GM10248 (cell line): ENCODE results near the gene KCNMA1.

Experiments used
- CTCF ChIA-PET: fragments of 300-600 bp; sonication (Branson Sonifier 250); formaldehyde crosslinking; extraction: SDS; loops from one replicate; lab custom pipeline; 2021; ENCODE audit warnings: antibody characterized with exemption; lab: Yijun Ruan, JAX
- POLR2A ChIA-PET: fragments of 350-650 bp; sonication (Branson Sonifier 250); formaldehyde crosslinking; extraction: SDS; loops from one replicate; lab custom pipeline; 2020; ENCODE audit warnings: antibody characterized with exemption; lab: Yijun Ruan, JAX
- DNase-seq: peaks from one replicate; pipeline ENCODE4 v3.0.0; 2012; ENCODE audit errors: extremely low spot score
- TF ChIP-seq, protein P1 (sequence below): IDR thresholded peaks from 2 replicates; pipeline ENCODE4 v1.5.1; 2012; ENCODE audit warnings: mild to moderate bottlenecking, low read depth; ENCODE audit errors: extremely low read depth, missing control alignments, control extremely low read depth

Gene KCNMA1

DNA sequence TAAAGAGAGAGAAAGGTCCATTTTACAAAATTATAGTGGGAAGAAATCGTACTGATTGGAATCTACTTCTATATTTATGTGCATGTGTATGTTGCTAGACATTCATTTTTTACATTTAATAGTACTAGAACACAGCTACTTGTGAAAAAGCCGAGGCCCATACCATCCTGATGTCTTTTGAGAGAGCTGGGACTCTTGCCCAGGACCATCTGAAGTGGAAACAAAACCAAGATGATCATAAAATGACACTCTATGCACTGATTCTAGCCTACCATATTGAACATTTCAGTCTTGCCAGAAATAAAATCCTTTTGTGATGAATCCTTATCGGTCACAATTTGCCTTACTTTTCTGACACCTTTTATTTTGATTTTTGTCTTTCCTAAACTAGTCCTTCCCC is 640.0 kb downstream of the KCNMA1 start:
- CTCF ChIA-PET: interaction anchor here (1.9 to 5.3 kb wide), 3 partner anchors 8 to 12 kb away, joined by 7 to 34 read pairs (median 10); no protein-coding TSS in a partner anchor
- no peak for DNase-seq
- POLR2A ChIA-PET: no interaction called here
- TF ChIP-seq, protein P1, sequence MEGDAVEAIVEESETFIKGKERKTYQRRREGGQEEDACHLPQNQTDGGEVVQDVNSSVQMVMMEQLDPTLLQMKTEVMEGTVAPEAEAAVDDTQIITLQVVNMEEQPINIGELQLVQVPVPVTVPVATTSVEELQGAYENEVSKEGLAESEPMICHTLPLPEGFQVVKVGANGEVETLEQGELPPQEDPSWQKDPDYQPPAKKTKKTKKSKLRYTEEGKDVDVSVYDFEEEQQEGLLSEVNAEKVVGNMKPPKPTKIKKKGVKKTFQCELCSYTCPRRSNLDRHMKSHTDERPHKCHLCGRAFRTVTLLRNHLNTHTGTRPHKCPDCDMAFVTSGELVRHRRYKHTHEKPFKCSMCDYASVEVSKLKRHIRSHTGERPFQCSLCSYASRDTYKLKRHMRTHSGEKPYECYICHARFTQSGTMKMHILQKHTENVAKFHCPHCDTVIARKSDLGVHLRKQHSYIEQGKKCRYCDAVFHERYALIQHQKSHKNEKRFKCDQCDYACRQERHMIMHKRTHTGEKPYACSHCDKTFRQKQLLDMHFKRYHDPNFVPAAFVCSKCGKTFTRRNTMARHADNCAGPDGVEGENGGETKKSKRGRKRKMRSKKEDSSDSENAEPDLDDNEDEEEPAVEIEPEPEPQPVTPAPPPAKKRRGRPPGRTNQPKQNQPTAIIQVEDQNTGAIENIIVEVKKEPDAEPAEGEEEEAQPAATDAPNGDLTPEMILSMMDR: no peak

DNA sequence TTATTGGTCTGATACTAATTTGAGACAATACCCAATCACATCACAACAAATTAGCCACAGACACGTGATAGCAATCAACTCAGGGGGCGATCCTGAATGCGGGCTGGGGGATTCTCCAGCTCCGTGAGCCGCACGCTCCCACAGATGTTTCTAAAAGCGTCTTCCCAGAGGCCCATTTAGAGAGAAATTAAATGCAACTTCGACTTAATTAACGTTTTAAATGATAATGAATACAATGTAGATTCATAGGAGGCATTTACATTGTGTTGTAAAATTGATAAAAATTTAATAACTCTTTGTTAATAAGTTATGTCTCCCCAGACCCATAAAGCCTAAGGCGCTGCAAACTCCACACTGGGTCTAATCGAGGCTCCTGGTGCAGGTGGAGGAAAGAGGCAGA is 642.6 kb downstream of the KCNMA1 start:
- ChIA-PET POLR2A (no interaction called here), CTCF (interaction anchor here (1.6 to 5.3 kb wide), 3 partner anchors 9 to 11 kb away, joined by 4 to 34 read pairs (median 6); no protein-coding TSS in a partner anchor)
- TF ChIP-seq, protein P1: no peak
- no peak for DNase-seq

DNA sequence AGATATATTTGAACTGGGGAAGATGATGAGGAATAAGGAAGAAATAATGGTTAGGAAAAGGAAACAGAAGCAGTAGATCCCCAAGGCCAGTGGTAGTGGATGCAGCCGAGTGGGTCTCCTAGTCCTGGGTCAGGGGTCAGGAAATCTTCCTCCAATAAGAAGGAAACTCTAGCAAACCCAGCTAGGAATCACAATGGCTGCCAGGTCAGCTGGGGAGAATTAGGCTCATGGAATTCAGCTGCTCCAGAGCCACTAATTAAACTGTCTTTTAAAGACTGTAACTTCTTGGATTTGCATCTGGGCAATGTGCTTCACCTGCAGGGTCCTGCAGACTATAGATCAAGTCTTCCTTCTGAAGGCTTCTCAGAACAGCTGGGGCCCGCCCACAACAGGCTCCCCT is 644.4 kb downstream of the KCNMA1 start:
- ChIA-PET CTCF (interaction anchor here (1.0 to 4.8 kb wide), 4 partner anchors 8 to 12 kb away, joined by 3 to 31 read pairs (median 6); no protein-coding TSS in a partner anchor), POLR2A (no interaction called here)
- TF ChIP-seq, protein P1: no peak
- DNase-seq: no peak

DNA sequence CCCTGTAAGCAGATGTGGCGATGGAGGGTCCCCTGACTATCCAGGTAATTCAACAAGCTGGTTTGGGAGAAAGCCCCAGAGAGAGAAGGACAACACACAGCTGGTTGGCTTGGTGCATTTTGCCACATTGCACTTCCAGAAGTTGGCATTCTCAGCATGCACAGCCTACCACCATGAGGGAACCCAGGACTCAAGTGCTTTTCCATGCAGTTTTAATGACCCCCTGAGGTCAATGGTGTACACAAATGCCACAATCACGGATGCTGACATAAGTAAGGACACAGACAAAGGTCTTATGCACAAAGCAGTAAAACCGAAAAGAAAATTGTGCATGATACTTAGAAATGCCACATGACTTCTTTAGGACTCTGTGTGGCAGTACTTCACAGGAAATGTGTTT is 645.1 kb downstream of the KCNMA1 start:
- ChIA-PET CTCF (interaction anchor here (1.2 to 4.8 kb wide), 3 partner anchors 9 to 118 kb away, joined by 4 to 31 read pairs (median 6); no protein-coding TSS in a partner anchor), POLR2A (no interaction called here)
- TF ChIP-seq, protein P1: no peak
- no peak for DNase-seq

DNA sequence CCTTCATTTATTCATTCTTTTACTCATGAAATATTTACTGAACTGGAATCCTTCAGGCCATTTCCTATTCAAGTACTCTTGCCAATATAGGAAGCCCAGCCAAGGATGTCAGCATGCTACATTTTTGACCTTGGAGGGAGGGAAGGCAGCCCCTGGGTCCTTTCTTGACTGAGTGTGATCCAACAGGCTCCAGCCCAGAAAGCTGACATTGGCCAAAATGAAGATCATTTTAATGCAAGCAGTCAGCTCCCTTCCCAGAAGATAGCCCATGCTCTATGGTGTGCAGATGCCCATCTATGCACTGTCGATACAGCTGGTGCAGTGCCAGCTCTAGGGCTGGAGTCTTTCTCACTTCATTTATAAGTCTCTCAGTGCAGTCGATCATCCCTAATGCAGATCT is 646.0 kb downstream of the KCNMA1 start:
- ChIA-PET POLR2A (no interaction called here), CTCF (interaction anchor here (1.2 to 4.8 kb wide), 2 partner anchors 14 to 119 kb away, joined by 4 to 31 read pairs; no protein-coding TSS in a partner anchor)
- TF ChIP-seq, protein P1: no peak
- DNase-seq: no peak

DNA sequence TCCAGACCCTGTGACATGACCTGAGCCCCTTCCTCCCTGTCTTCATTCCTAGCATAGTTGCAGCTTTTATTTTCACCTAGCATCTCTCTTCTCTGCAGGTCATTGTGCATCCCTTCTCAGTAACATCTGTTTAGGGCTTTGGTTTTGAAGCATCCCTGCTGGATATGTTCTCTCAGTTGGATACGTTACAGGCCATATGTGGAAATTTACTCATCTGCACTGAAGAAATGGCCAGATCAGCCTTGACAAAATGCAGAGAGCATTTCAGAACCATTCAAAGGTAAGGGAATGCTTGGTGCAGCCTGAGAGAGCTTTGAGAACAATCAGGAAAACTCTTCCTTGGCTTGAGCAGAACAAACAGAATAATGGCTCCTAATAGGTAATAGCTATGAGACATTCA is 647.0 kb downstream of the KCNMA1 start:
- TF ChIP-seq, protein P1: no peak

More for the DNA sequence above, 647.0 kb downstream of the KCNMA1 start:
- no peak for DNase-seq
- ChIA-PET POLR2A (no interaction called here), CTCF (interaction anchor here (4.8 kb wide), 1 partner anchor 15 kb away, joined by 31 read pairs; no protein-coding TSS in a partner anchor)
